Fibroblast of villous mesenchyme (primary cell): ENCODE measurements around the gene PDIA2. TPM values are rescaled to one million over a fixed set of nuclear protein-coding genes. Genes with fewer than 3 reads are reported as not detected.

Source experiments
- DNase-seq: peaks from one replicate; pipeline ENCODE4 v3.0.0-alpha.2; 2010; ENCODE audit warnings: low read depth
- H3K4me3 ChIP-seq: 2 replicates; pipeline ENCODE4 v1.5.1; 2011; ENCODE audit warnings: low read depth, mild to moderate bottlenecking, low read length
- CTCF ChIP-seq: IDR thresholded peaks from 2 replicates; pipeline ENCODE4 v1.5.1; 2012; ENCODE audit warnings: low read depth, mild to moderate bottlenecking, low read length; ENCODE audit not compliant: insufficient read depth
- total RNA-seq: library from RNA; depleted of rRNA; stranded (reverse); fragments of >200 nt; gene quantifications from 2 replicates; pipeline ENCODE4 v1.2.3, GENCODE V29; 2012

The PDIA2 gene
- total RNA-seq, 1 donor: 0.43 TPM

GRCh38 chr16:321532-321931 is 38.6 kb downstream of the PDIA2 start:
- no peak for DNase-seq
- no peak overlapping the region for H3K4me3 ChIP-seq
- TF ChIP-seq CTCF: no peak

DNA sequence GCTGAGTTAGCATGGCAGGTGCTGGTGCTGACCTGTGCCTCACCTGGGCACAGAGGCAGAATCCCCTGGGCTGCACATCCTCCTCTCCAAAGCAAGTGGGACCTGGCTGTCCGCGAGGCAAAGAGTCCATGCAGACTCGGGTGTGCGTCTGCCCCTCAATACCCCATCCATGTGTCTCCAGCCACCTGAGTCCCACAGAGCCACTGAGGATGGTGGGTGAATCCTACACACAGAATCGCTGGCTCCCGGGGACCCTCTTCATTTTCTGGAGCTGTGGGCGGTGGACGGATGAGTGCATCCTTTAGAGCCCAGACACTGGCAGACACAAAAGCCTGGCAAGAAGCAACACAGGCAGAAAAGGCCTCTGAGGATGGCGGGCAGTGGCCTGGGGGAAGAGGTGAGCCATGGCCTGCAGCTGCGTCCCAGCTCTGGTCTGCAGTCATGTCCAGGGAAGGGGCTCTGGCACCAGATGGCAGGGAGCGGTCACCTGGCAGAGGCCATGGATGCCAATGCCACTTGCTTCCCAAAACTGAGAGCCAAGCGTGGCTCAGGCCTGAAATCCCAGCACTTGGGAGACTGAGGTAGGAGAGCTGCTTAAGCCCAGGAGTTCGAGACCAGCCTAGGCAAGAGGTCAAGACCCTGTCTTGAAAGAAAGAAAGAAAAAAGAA is 39.6 kb downstream of the PDIA2 start:
- no peak overlapping the region for H3K4me3 ChIP-seq
- DNase-seq: no peak
- no peak for TF ChIP-seq CTCF

DNA sequence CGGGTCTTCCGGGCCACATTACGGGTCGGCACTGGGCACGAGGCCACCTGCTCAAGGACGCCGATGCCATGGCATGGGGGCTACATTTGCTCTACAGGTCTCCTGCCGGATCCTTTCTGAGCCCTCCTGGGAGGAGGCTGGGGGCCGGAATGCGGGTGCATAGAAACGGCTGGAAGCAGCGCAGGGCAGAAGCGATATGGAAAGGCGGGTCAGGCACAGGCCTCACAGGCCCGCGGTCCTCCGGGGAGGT is 41.2 kb downstream of the PDIA2 start:
- DNase-seq: no peak
- H3K4me3 ChIP-seq: no peak overlapping the region
- no peak for TF ChIP-seq CTCF

DNA sequence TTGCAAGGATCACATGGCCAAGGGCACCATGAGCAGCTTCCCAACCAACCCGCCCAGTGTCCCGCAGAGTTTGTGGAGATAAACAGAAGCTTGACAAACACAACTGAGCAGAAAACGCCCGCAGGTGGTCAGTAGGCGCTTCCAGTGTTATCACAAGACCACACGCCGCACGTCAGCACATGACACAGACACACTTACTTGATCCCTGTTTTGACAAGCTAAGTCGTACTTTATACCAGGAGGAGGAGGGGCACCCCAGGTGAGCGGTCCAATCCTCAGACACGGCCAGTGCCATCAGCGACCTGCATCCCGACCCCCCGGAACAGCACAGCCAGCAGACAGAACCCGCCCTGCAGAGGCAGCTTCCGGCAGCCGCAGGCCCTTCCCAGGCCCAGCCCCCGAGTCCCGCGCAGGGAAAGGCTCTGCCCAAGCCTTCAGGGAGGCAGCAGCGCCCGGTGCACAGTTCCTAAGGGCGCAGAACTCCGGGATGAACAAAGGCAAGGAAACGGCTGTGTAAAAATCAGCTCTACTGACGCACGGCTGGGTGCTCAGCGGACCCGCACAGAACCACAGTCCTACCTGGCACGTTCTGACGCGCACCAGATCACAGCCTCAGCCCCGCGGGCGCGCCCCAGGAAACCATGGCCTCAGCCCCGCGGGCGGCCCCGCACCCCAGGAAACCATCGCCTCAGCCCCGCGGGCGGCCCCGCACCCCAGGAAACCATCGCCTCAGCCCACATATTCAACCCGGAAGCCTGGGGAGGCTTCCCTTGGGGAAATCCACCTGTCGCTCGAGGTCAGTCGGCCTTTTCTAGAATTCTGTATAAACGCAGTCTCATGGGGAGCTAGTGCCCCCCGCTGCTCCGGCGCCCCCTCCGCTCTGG is 41.7 kb downstream of the PDIA2 start:
- no peak overlapping the region for H3K4me3 ChIP-seq
- no peak for DNase-seq
- no peak for TF ChIP-seq CTCF

DNA sequence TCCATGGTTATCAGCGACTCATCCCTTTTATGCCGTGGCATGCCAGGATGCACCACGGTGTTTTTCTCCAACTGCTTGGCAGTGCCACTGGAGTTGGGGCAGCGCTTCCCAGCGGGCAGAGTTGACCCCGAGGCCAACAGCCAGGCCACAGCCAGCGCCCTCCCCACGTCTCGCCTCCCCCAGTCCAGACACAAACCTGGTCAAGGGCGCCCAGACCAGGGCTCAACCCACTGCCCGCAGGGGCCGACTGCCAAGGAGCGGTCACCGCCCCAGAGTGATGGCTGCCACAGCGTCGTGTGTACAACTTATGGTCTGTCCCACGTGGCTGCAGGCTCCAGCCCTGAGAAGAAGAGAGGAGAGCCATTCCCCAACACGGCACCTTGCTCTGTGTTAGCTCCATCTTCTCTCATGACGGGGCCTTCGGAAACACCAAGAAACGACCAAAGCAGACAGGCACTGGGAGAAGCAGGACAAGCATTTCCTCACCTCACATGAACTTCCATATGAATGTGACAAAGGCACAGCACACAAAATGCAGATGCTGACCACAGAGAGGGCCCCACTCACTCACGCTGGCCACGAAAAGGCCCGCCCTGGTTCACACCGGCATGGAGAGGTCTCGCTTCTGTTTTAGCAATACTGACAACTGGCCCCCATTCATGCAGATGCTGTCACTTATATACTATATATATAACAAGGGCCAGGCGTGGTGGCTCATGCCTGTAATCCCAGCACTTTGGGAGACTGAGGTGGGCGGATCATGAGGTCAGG is 42.6 kb downstream of the PDIA2 start:
- DNase-seq: no peak
- TF ChIP-seq CTCF: no peak

GRCh38 chr16:330741-331140 is 47.8 kb downstream of the PDIA2 start:
- no peak overlapping the region for H3K4me3 ChIP-seq
- peak; percentile 34 for DNase-seq
- TF ChIP-seq CTCF: no peak

More for the DNA sequence above, 42.6 kb downstream of the PDIA2 start:
- no peak overlapping the region for H3K4me3 ChIP-seq

- DNase-seq: peak; percentile 83
- peak overlapping the region; percentile 5 for H3K4me3 ChIP-seq
Observed at GRCh38 chr16:331181-331814, 48.3 kb downstream of the PDIA2 start.
